Left lung (tissue), 10 donors: Measurements from ENCODE around the gene ACAP1. TPM values are rescaled to one million over a fixed set of nuclear protein-coding genes. Genes with fewer than 3 reads are reported as not detected.
"Not testable (repeated sequence)": the region's sequence is repeated elsewhere in the genome, so short reads cannot be mapped to it uniquely, and the experiment has no call there.

Source experiments
- ATAC-seq: fragments of 200-7000 bp; cut with Tn5 transposase; one replicate; pipeline ENCODE4 v1.9.1; 2020; ENCODE audit warnings: moderate library complexity
- DNase-seq, 4 donors: peaks; one replicate each; pipeline ENCODE4 v3.0.0-alpha.2; 2013 to 2020
- H3K27ac ChIP-seq, 2 donors: fragments of 200-600 bp; sonication (generic) in 1 of 2; one replicate each; pipeline versions ENCODE4 v1.5.0 to v1.8.0; 2020 to 2021
- H3K27me3 ChIP-seq, 2 donors: fragments of 200-600 bp; sonication (generic) in 1 of 2; one replicate each; pipeline versions ENCODE4 v1.5.0 to v1.8.0; 2020 to 2021
- H3K36me3 ChIP-seq, 2 donors: fragments of 200-600 bp; sonication (generic) in 1 of 2; one replicate each; pipeline versions ENCODE4 v1.5.0 to v1.8.0; 2020 to 2021
- H3K4me1 ChIP-seq, 2 donors: fragments of 200-600 bp; one replicate each; pipeline ENCODE4 v1.8.0; 2021
- H3K4me3 ChIP-seq, 2 donors: fragments of 200-600 bp; sonication (generic) in 1 of 2; one replicate each; pipeline versions ENCODE4 v1.5.0 to v1.8.0; 2020 to 2021; ENCODE audit warnings: mild to moderate bottlenecking in 1 of 2
- H3K9me3 ChIP-seq, 2 donors: fragments of 200-600 bp; sonication (generic) in 1 of 2; one replicate each; pipeline versions ENCODE4 v1.5.0 to v1.8.0; 2020 to 2021
- intact Hi-C, 2 donors: fragments of 100-400 bp; cut with DNase I; formaldehyde crosslinking; loops; one replicate each; pipeline versions ENCODE4 v1.11.2 to v1.14.2; 2022
- polyA plus RNA-seq, 6 donors: library from polyadenylated mRNA; unstranded; fragments of 120-200 nt; gene quantifications; one replicate each; pipeline ENCODE4 v1.2.1, GENCODE V29; 2013; ENCODE audit not compliant: insufficient read length in 6 of 6
- total RNA-seq, 2 donors: library from RNA; stranded (reverse); fragmentation: NEBNext Ultra II Directional; extraction: Animal tissue kit (Norgen Biotek cat#: 25700); gene quantifications; one replicate each; pipeline ENCODE4 v1.2.1, GENCODE V29; 2021
- TF ChIP-seq, protein P1 (sequence below), 2 donors: fragments of 200-600 bp; sonication (generic) in 1 of 2; IDR thresholded peaks; one replicate each; pipeline versions ENCODE4 v1.5.0 to v1.8.0; 2021; ENCODE audit warnings: antibody characterized with exemption in 2 of 2
- donor health status: DM: no; HTN: yes; CAD: no.
- donor health status: DM: no; HTN: no; CAD: no.

The ACAP1 gene
- total and polyA plus RNA-seq, 8 donors: 6.7 to 51.4 (median 9.2) TPM

DNA sequence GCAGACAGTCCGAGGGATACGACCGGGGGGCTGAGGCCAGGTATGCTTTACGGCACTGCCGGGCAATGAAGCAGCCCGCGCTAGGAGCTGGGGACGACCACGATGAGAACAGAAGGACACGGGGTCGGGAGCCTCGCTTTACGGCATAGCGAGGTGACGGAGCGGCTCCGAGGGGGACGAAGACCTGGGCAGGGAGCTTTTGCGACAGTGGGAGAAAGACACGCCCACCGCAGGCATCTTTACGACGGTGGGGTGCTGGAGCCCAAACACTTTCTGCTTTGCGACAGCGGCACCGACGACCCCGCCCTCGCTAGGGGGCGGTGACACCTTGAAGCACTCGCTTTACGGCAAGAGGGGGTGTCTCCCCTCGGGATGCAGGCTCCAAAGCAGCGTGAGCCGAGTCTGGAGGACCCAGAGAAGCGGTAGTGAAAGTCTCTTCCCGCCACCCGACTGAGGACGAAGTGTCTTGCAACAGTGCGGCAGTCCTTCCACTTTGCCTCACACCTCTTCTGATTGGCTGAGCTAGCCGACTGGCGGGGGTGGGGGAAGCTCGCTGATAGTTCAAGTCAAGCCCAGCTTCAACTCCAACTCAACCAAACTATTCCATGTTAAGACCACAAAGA, 6.8 kb upstream of the ACAP1 start:
- Histone ChIP-seq H3K27ac (peak overlapping the region; percentile 90 to 93), H3K4me1 (peaks cover 3 to 28% of the 10 kb centered on the region in 2 donors), H3K36me3 (peaks cover 0 to 25% of the 10 kb centered on the region in 2 donors), H3K4me3 (peak overlapping the region; percentile 88 to 95), H3K27me3 (peaks cover 0 to 8% of the 10 kb centered on the region in 2 donors), H3K9me3 (no peaks in the 10 kb centered on the region)
- DNase-seq: peak; percentile 97 to 99 (median 98)
- intact Hi-C loops: no loop called here
- ATAC-seq: peak; percentile 92
- TF ChIP-seq, protein P1, sequence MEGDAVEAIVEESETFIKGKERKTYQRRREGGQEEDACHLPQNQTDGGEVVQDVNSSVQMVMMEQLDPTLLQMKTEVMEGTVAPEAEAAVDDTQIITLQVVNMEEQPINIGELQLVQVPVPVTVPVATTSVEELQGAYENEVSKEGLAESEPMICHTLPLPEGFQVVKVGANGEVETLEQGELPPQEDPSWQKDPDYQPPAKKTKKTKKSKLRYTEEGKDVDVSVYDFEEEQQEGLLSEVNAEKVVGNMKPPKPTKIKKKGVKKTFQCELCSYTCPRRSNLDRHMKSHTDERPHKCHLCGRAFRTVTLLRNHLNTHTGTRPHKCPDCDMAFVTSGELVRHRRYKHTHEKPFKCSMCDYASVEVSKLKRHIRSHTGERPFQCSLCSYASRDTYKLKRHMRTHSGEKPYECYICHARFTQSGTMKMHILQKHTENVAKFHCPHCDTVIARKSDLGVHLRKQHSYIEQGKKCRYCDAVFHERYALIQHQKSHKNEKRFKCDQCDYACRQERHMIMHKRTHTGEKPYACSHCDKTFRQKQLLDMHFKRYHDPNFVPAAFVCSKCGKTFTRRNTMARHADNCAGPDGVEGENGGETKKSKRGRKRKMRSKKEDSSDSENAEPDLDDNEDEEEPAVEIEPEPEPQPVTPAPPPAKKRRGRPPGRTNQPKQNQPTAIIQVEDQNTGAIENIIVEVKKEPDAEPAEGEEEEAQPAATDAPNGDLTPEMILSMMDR (IDR thresholded peaks at IDR 0.05): no peak

DNA sequence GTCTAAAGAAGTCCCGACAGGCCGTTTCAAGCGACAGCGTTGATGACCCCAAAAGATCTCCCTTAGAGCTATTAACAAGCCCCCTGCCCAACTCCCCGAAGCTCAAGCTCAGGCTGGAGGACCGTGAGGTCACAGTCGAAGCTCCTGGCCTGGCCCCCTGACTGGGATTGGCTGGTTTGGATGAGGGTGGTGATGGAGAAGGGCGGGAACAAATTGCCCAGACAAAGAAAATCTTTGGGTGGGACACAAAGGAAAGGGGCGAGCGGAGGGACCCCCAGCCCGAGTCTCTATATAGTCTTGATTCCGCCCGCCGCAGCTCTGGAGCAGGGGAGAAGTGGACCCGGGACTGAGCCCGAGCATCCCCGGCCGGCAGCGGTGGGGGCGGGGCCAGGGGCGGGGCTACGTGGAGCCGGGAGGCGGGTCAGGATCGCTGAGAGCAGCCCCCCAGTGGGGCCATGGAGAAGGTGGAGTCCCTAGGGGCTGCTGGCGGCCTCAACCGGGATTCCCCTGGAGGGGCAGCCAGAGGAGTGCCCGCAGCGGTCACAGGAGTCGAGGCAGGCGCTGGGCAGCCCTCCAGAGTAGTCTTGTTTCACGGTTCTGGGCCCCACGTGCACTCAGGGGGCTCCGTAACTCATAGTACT, 6.2 kb upstream of the ACAP1 start:
- Histone ChIP-seq H3K9me3 (no peaks in the 10 kb centered on the region), H3K4me3 (peak overlapping the region; percentile 88 to 95), H3K27me3 (peaks cover 0 to 8% of the 10 kb centered on the region in 2 donors), H3K36me3 (peaks cover 0 to 19% of the 10 kb centered on the region in 2 donors), H3K27ac (peak overlapping the region; percentile 90 to 93), H3K4me1 (peaks cover 3 to 28% of the 10 kb centered on the region in 2 donors)
- TF ChIP-seq, protein P1 (IDR thresholded peaks at IDR 0.05): no peak
- peak; percentile 77 for ATAC-seq
- peak in 3 of 4 donors; percentile 80 to 93 (median 86) for DNase-seq
- intact Hi-C loops: no loop called here

DNA sequence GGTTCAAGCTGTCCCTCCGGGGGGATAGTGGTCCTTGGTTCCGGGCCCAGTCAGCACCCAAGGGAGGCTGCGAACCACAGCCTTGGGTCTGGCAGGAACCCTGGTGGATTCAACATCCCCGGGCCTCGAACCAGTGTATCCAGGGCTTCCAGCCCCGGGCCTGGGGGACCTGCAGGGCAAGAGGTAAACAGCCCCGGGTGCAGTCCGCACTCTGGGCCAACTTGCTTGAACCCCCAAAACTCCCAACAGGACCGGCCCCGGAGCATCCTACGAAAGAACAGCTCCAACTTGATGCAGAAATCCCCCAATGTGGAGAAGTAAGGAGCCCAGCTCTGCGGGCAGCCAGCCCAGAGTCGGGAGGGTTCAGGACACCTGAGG, 5.7 kb upstream of the ACAP1 start:
- peaks cover 3 to 29% of the 10 kb centered on the region in 2 donors for H3K4me1 ChIP-seq
- intact Hi-C loops: no loop called here
- TF ChIP-seq, protein P1 (IDR thresholded peaks at IDR 0.05): no peak
- peak overlapping the region; percentile 88 to 95 for H3K4me3 ChIP-seq
- H3K27ac ChIP-seq: peak overlapping the region; percentile 90 to 93
- peaks cover 0 to 14% of the 10 kb centered on the region in 2 donors for H3K36me3 ChIP-seq
- H3K27me3 ChIP-seq: peaks cover 0 to 8% of the 10 kb centered on the region in 2 donors
- H3K9me3 ChIP-seq: no peaks in the 10 kb centered on the region
- no peak for ATAC-seq
- DNase-seq: peak in 1 of 4 donors; percentile 78

DNA sequence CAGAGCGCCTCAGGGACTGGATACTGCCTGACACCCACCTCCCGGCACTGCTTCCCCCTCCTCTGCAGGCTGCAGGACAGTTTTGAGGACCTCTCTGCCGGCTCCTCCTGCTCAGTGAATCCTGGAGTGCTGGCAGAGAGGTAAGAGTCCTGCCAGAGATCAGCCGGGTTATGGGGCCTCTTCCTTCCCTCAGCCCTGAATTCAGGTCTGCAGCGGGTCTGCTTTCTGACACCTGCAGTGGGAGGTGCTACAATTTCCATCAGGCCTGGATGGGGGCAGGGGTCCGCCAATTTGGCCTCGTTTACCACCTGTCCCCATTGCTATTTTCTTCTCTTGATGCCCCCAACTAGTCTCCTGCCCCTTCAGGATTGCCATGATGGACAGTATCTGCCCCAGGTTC, 4.2 kb upstream of the ACAP1 start:
- H3K4me1 ChIP-seq: peaks cover 3 to 35% of the 10 kb centered on the region in 2 donors
- H3K4me3 ChIP-seq: no peak overlapping the region
- intact Hi-C loops: no loop called here
- ATAC-seq (no peak), DNase-seq (peak in 1 of 4 donors; percentile 13)
- no peaks in the 10 kb centered on the region for H3K36me3 ChIP-seq
- peaks cover 0 to 20% of the 10 kb centered on the region in 2 donors for H3K27me3 ChIP-seq
- no peaks in the 10 kb centered on the region for H3K9me3 ChIP-seq
- no peak overlapping the region for H3K27ac ChIP-seq
- TF ChIP-seq, protein P1 (IDR thresholded peaks at IDR 0.05): no peak

DNA sequence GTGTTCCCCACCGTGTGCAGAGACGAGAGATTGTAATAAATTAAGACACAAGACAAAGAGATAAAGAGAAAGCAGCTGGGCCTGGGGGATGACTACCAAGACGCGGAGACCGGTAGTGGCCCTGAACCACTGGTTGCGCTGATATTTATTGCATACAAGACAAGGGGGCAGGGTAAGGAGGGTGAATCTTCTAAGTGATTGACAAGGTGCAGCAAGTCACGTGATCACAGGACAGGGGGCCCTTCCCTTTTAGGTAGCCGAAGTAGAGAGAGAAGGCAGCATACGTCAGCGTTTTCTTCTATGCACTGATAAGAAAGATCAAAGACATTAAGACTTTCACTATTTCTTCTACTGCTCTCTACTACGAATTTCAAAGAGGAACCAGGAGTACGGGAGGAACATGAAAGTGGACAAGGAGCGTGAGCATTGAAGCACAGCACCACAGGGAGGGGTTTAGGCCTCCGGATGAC, 3.7 kb upstream of the ACAP1 start:
- DNase-seq, H3K4me3 ChIP-seq, intact Hi-C loops, H3K9me3 ChIP-seq, H3K27ac ChIP-seq, H3K36me3 ChIP-seq, ATAC-seq: not testable (repeated sequence)
- peaks cover 0 to 21% of the 10 kb centered on the region in 2 donors for H3K27me3 ChIP-seq
- H3K4me1 ChIP-seq: peaks cover 3 to 37% of the 10 kb centered on the region in 2 donors
